Skin epidermis (tissue), 12 donors: ENCODE measurements around the gene TBX21.

Source experiments
- H3K27ac ChIP-seq, 21 experiments: fragments of 200-600 bp; sonication (generic) in 11 of 21; one replicate each; pipeline ENCODE4 v1.5.0; 2020; ENCODE audit warnings: mild to moderate bottlenecking in 3 of 21, inconsistent platforms in 2 of 21, moderate library complexity in 2 of 21
- H3K4me3 ChIP-seq, 7 experiments: fragments of 200-600 bp; sonication (generic) in 2 of 7; one replicate each; pipeline ENCODE4 v1.5.0; 2020; ENCODE audit warnings: inconsistent platforms in 2 of 7, mild to moderate bottlenecking in 2 of 7, moderate library complexity in 1 of 7

The TBX21 gene

GRCh38 chr17:47696717-47697642, 36.1 kb upstream of the TBX21 start:
- H3K4me3 ChIP-seq = no peak overlapping the region
- no peak overlapping the region for H3K27ac ChIP-seq

- Histone ChIP-seq H3K27ac (no peak overlapping the region), H3K4me3 (no peak overlapping the region)
Observed at GRCh38 chr17:47697906-47698711, 34.9 kb upstream of the TBX21 start.

- Histone ChIP-seq H3K4me3 (no peak overlapping the region), H3K27ac (no peak overlapping the region)
Observed at GRCh38 chr17:47698749-47699535, 34.1 kb upstream of the TBX21 start.

GRCh38 chr17:47699536-47699840, 33.5 kb upstream of the TBX21 start:
- Histone ChIP-seq H3K4me3 (no peak overlapping the region), H3K27ac (no peak overlapping the region)

- peak overlapping the region in 2 of 21 experiments; percentile 29 to 37 for H3K27ac ChIP-seq
- no peak overlapping the region for H3K4me3 ChIP-seq
Observed at GRCh38 chr17:47700471-47701449, 32.3 kb upstream of the TBX21 start.

GRCh38 chr17:47701608-47702007, 31.4 kb upstream of the TBX21 start:
- no peak overlapping the region for H3K4me3 ChIP-seq
- no peak overlapping the region for H3K27ac ChIP-seq

- no peak overlapping the region for H3K4me3 ChIP-seq
- H3K27ac ChIP-seq = peak overlapping the region in 2 of 21 experiments; percentile 10 to 69
Observed at GRCh38 chr17:47702391-47702995, 30.5 kb upstream of the TBX21 start.

GRCh38 chr17:47703191-47703591, 29.8 kb upstream of the TBX21 start:
- peak overlapping the region in 1 of 7 experiments; percentile 7 for H3K4me3 ChIP-seq
- H3K27ac ChIP-seq = peak overlapping the region in 3 of 21 experiments; percentile 30 to 69 (median 59)

GRCh38 chr17:47703671-47704070, 29.4 kb upstream of the TBX21 start:
- H3K27ac ChIP-seq = peak overlapping the region in 5 of 21 experiments; percentile 5 to 69 (median 42)
- no peak overlapping the region for H3K4me3 ChIP-seq

GRCh38 chr17:47704116-47704515, 28.9 kb upstream of the TBX21 start:
- no peak overlapping the region for H3K4me3 ChIP-seq
- H3K27ac ChIP-seq = peak overlapping the region in 6 of 21 experiments; percentile 5 to 69 (median 36)

GRCh38 chr17:47704736-47705135, 28.3 kb upstream of the TBX21 start:
- peak overlapping the region in 2 of 21 experiments; percentile 6 to 69 for H3K27ac ChIP-seq
- H3K4me3 ChIP-seq = no peak overlapping the region

- Histone ChIP-seq H3K27ac (peak overlapping the region in 4 of 21 experiments; percentile 1 to 61 (median 18)), H3K4me3 (no peak overlapping the region)
Observed at GRCh38 chr17:47705536-47706530, 27.2 kb upstream of the TBX21 start.

GRCh38 chr17:47707056-47707804, 25.8 kb upstream of the TBX21 start:
- H3K4me3 ChIP-seq = no peak overlapping the region
- H3K27ac ChIP-seq = peak overlapping the region in 1 of 21 experiments; percentile 71

- H3K4me3 ChIP-seq = no peak overlapping the region
Observed at GRCh38 chr17:47707884-47708283, 25.2 kb upstream of the TBX21 start.

GRCh38 chr17:47708312-47708863, 24.6 kb upstream of the TBX21 start:
- Histone ChIP-seq H3K4me3 (peak overlapping the region in 1 of 7 experiments; percentile 19), H3K27ac (peak overlapping the region in 1 of 21 experiments; percentile 34)

More at GRCh38 chr17:47707884-47708283, 25.2 kb upstream of the TBX21 start:
- peak overlapping the region in 1 of 21 experiments; percentile 34 for H3K27ac ChIP-seq
